A549 (cell line): ENCODE results near the gene E2F7. TPM values are rescaled to one million over a fixed set of nuclear protein-coding genes. Genes with fewer than 3 reads are reported as not detected.
"Not testable (repeated sequence)": the region's sequence is repeated elsewhere in the genome, so short reads cannot be mapped to it uniquely, and the experiment has no call there.

Experiments used
- ATAC-seq, 2 experiments: fragments of 200-7000 bp in 1 of 2; fragments of >200 bp in 1 of 2; cut with Nextera tagmentation in 1 of 2; cut with Tn5 transposase in 1 of 2; 3 replicates each; pipeline versions ENCODE4 v1.8.0 to v1.9.1; 2018 to 2020; ENCODE audit warnings: mild to moderate bottlenecking in 1 of 2, moderate library complexity in 1 of 2
- CTCF ChIA-PET: fragments of 300-600 bp; sonication (Branson Sonifier 250); formaldehyde crosslinking; extraction: SDS; loops from one replicate; lab custom pipeline; 2021; ENCODE audit warnings: antibody characterized with exemption, inconsistent platforms; lab: Yijun Ruan, JAX
- POLR2A ChIA-PET: fragments of 350-600 bp; formaldehyde crosslinking; extraction: SDS; loops from one replicate; lab custom pipeline; 2021; ENCODE audit warnings: antibody characterized with exemption, inconsistent platforms; lab: Yijun Ruan, JAX
- DNase-seq, 2 experiments: peaks; one replicate each; pipeline versions ENCODE4 v3.0.0 to v3.0.0-alpha.2; 2011 to 2016; ENCODE audit warnings: low read depth in 1 of 2, low spot score in 1 of 2
- FAIRE-seq: peaks from 2 replicates; lab custom pipeline; 2011; peaks lifted over from hg19 to GRCh38; lab: Jason Lieb, UNC
- H3K27ac ChIP-seq, 2 experiments: fragments of >200 bp; sonication (Bioruptor Twin); formaldehyde crosslinking; 3 replicates each; pipeline ENCODE4 v1.5.1; 2016 to 2017
- H3K4me1 ChIP-seq: fragments of >200 bp; sonication (Bioruptor Twin); formaldehyde crosslinking; 3 replicates; pipeline ENCODE4 v1.6.1; 2016
- H3K4me2 ChIP-seq: fragments of >200 bp; sonication (Bioruptor Twin); formaldehyde crosslinking; 3 replicates; pipeline ENCODE4 v1.6.1; 2016
- H3K4me3 ChIP-seq: fragments of >200 bp; sonication (Bioruptor Twin); formaldehyde crosslinking; 3 replicates; pipeline ENCODE4 v1.5.1; 2016
- H3K9me3 ChIP-seq: fragments of >200 bp; sonication (Bioruptor Twin); formaldehyde crosslinking; 3 replicates; pipeline ENCODE4 v1.6.1; 2016
- BHLHE40 ChIP-seq: IDR thresholded peaks from 2 replicates; pipeline ENCODE4 v1.6.1; 2012; ENCODE audit warnings: low read depth, low read length, inconsistent platforms
- CBX8 ChIP-seq: fragments of 200-600 bp; sonication (generic); IDR thresholded peaks from 2 replicates; pipeline ENCODE4 v1.6.1; 2016
- CHD2 ChIP-seq: fragments of 150-350 bp; IDR thresholded peaks from 2 replicates; pipeline ENCODE4 v1.6.1; 2014; ENCODE audit warnings: low read length; ENCODE audit not compliant: partially characterized antibody
- E2F6 ChIP-seq: IDR thresholded peaks from 2 replicates; pipeline ENCODE4 v1.6.1; 2012; ENCODE audit warnings: low read depth, borderline replicate concordance
- ELK1 ChIP-seq: fragments of 150-350 bp; IDR thresholded peaks from 2 replicates; pipeline ENCODE4 v1.6.1; 2014; ENCODE audit warnings: low read depth, mild to moderate bottlenecking, low read length
- EP300 ChIP-seq, 2 experiments: fragments of >200 bp; sonication (Bioruptor Twin); formaldehyde crosslinking; IDR thresholded peaks; 2 replicates in 1 of 2; 3 replicates in 1 of 2; pipeline ENCODE4 v1.6.1; 2016 to 2017
- ESRRA ChIP-seq: fragments of 150-350 bp; IDR thresholded peaks from 2 replicates; pipeline ENCODE4 v1.6.1; 2014; ENCODE audit warnings: mild to moderate bottlenecking, low read length, borderline replicate concordance
- FOSB ChIP-seq: fragments of 250-450 bp; sonication (Bioruptor Pico); IDR thresholded peaks from 2 replicates; pipeline ENCODE4 v1.5.0; 2020; ENCODE audit warnings: mild to moderate bottlenecking, moderate library complexity
- GATA3 ChIP-seq: IDR thresholded peaks from 2 replicates; pipeline ENCODE4 v1.6.1; 2012; ENCODE audit warnings: borderline replicate concordance
- HES2 ChIP-seq: fragments of >200 bp; sonication (Bioruptor Twin); formaldehyde crosslinking; IDR thresholded peaks from 2 replicates; pipeline ENCODE4 v1.6.1; 2016
- HMGXB4 ChIP-seq: fragments of 250-450 bp; sonication (Bioruptor Pico); IDR thresholded peaks from 2 replicates; pipeline ENCODE4 v1.5.0; 2021; ENCODE audit warnings: mild to moderate bottlenecking, moderate library complexity, borderline replicate concordance
- HOXA7 ChIP-seq: fragments of 250-450 bp; sonication (Bioruptor Pico); IDR thresholded peaks from 2 replicates; pipeline ENCODE4 v1.5.0; 2020; ENCODE audit warnings: mild to moderate bottlenecking, moderate library complexity
- KDM1A ChIP-seq: fragments of 200-600 bp; sonication (generic); IDR thresholded peaks from 2 replicates; pipeline ENCODE4 v1.6.1; 2016; ENCODE audit warnings: low read depth, mild to moderate bottlenecking
- MAZ ChIP-seq: fragments of 150-350 bp; IDR thresholded peaks from 2 replicates; pipeline ENCODE4 v1.6.1; 2014; ENCODE audit warnings: antibody characterized with exemption, low read depth, low read length, borderline replicate concordance
- PHF8 ChIP-seq: fragments of 200-600 bp; sonication (generic); IDR thresholded peaks from 2 replicates; pipeline ENCODE4 v1.6.1; 2016; ENCODE audit warnings: low read depth, mild to moderate bottlenecking, antibody characterized with exemption, moderate library complexity, borderline replicate concordance
- POLR2AphosphoS2 ChIP-seq: conservative IDR thresholded peaks from 2 replicates; pipeline ENCODE4 v1.6.1; 2012; ENCODE audit warnings: low read length, improper control_type of control experiment, inconsistent platforms
- RCOR1 ChIP-seq: fragments of 150-350 bp; IDR thresholded peaks from 2 replicates; pipeline ENCODE4 v1.6.1; 2014; ENCODE audit warnings: antibody characterized with exemption, low read length, low read depth
- REST ChIP-seq: fragments of 200-600 bp; sonication (generic); IDR thresholded peaks from 2 replicates; pipeline ENCODE4 v1.6.1; 2016; ENCODE audit warnings: antibody characterized with exemption, mild to moderate bottlenecking, moderate library complexity
- RFX5 ChIP-seq: fragments of 450-650 bp; IDR thresholded peaks from 2 replicates; pipeline ENCODE4 v1.7.1; 2014; ENCODE audit warnings: antibody characterized with exemption, mild to moderate bottlenecking, moderate library complexity
- SMC3 ChIP-seq: fragments of >200 bp; sonication (Bioruptor Twin); formaldehyde crosslinking; IDR thresholded peaks from 3 replicates; pipeline ENCODE4 v1.6.1; 2018; ENCODE audit warnings: inconsistent platforms
- TP53 ChIP-seq: fragments of 250-450 bp; sonication (Bioruptor Pico); IDR thresholded peaks from 2 replicates; pipeline ENCODE4 v1.5.0; 2021; ENCODE audit warnings: mild to moderate bottlenecking, moderate library complexity
- ZSCAN20 ChIP-seq: fragments of 250-450 bp; sonication (Bioruptor Pico); IDR thresholded peaks from 2 replicates; pipeline ENCODE4 v1.8.0; 2022; ENCODE audit warnings: mild to moderate bottlenecking, moderate library complexity
- WGBS: methylation state at CpG from one replicate; pipeline ENCODE4 v1.1.6; 2017; ENCODE audit errors: missing lambda C conversion rate; 5-methylcytosine and 5-hydroxymethylcytosine counted together
- polyA plus RNA-seq, 4 experiments: library from polyadenylated mRNA; depleted of rRNA in 3 of 4; stranded (reverse); fragments of >200 nt; fragmentation: RNase III in 1 of 4; extraction: RNeasy Plus Mini Kit Qiagen cat#74134 plus additional on column Dnase treatment in 1 of 4; gene quantifications; 2 replicates in 3 of 4; 3 replicates in 1 of 4; pipeline ENCODE4 v1.2.3, GENCODE V29; 2011 to 2017

The E2F7 gene
- polyA plus RNA-seq, 2 of the 4 experiments (the other 2 are of a cell fraction) = 5.0 to 12.2 TPM

GRCh38 chr12:77099799-77100198 is 34.4 kb upstream of the E2F7 start (continued):
- TF ChIP-seq HMGXB4 = no peak
- no peak for TF ChIP-seq HES2
- TF ChIP-seq HOXA7 (CRISPR knock-in tag) = no peak
- TF ChIP-seq ELK1 = no peak
- TF ChIP-seq, all 56 proteins: peak for 0

- ATAC-seq = no peak
- Histone ChIP-seq H3K4me2 (no peak overlapping the region), H3K27ac (no peak overlapping the region), H3K4me1 (peaks cover 7% of the 10 kb centered on the region; the same call in 2 of the 3 replicates), H3K9me3 (no peaks in the 10 kb centered on the region), H3K4me3 (no peak overlapping the region)
- ChIA-PET CTCF (interaction anchor here (0.6 kb wide), 1 partner anchor 69 kb away, joined by 3 read pairs; no protein-coding TSS in a partner anchor), POLR2A (no interaction called here)
- WGBS = 47% methylated on average over 3 of the region's 3 CpGs
- no peak for TF ChIP-seq ZSCAN20 (CRISPR knock-in tag)
- TF ChIP-seq EP300 (IDR thresholded peaks at IDR 0.05) = no peak
- TF ChIP-seq CHD2 = no peak
- TF ChIP-seq RFX5 = no peak
- no peak for TF ChIP-seq FOSB (CRISPR knock-in tag)
- no peak for TF ChIP-seq PHF8
- no peak for TF ChIP-seq SMC3
- no peak for TF ChIP-seq MAZ
- no peak for TF ChIP-seq KDM1A
- no peak for TF ChIP-seq E2F6
- no peak for TF ChIP-seq CBX8
- TF ChIP-seq POLR2AphosphoS2 = no peak
- TF ChIP-seq ESRRA = no peak
- TF ChIP-seq TP53 (CRISPR knock-in tag) = no peak
- TF ChIP-seq BHLHE40 = no peak
- no peak for TF ChIP-seq GATA3
- TF ChIP-seq REST = no peak
- TF ChIP-seq RCOR1 = no peak
- TF ChIP-seq ELK1 = no peak
- no peak for DNase-seq
- no peak for FAIRE-seq
These were observed 32.5 kb upstream of the E2F7 start for GRCh38 chr12:77097846-77098245.

GRCh38 chr12:77092227-77092626 is 26.9 kb upstream of the E2F7 start:
- H3K27ac ChIP-seq, H3K4me2 ChIP-seq, H3K9me3 ChIP-seq, POLR2A ChIA-PET, H3K4me1 ChIP-seq, ATAC-seq, DNase-seq, H3K4me3 ChIP-seq, FAIRE-seq: not testable (repeated sequence)
- CTCF ChIA-PET = interaction anchor here (1.2 kb wide), 1 partner anchor 43 kb away, joined by 4 read pairs; no protein-coding TSS in a partner anchor
- WGBS = 31% methylated on average over 3 of the region's 3 CpGs
